ENCODE measurements around the gene DDX4.
"Not testable (repeated sequence)": the region's sequence is repeated elsewhere in the genome, so short reads cannot be mapped to it uniquely, and the experiment has no call there.

DNA sequence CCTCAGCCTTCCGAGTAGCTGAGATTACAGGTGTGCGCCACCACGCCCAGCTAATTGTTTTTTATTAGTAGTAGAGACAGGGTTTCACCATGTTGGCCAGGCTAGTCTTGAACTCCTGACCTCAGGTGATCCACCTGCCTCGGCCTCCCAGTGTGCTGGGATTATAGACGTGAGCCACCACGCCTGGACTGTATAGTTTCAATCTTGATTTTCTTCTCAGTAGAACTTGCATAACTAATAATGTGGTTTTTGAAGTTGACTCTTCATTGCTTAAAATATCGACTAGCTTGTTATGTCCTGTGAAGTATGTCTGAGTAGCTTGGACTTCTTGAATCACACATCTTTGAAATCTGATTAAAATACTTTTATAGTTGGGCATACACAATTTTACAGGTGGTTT is 23.9 kb downstream of the DDX4 start:
- TF ChIP-seq, protein P1, sequence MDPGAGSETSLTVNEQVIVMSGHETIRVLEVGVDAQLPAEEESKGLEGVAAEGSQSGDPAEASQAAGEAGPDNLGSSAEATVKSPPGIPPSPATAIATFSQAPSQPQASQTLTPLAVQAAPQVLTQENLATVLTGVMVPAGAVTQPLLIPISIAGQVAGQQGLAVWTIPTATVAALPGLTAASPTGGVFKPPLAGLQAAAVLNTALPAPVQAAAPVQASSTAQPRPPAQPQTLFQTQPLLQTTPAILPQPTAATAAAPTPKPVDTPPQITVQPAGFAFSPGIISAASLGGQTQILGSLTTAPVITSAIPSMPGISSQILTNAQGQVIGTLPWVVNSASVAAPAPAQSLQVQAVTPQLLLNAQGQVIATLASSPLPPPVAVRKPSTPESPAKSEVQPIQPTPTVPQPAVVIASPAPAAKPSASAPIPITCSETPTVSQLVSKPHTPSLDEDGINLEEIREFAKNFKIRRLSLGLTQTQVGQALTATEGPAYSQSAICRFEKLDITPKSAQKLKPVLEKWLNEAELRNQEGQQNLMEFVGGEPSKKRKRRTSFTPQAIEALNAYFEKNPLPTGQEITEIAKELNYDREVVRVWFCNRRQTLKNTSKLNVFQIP (CRISPR knock-in tag; IDR thresholded peaks at IDR 0.05; ENCODE audit: borderline replicate concordance, low read depth) = not testable (repeated sequence)
- TF ChIP-seq, protein P2, sequence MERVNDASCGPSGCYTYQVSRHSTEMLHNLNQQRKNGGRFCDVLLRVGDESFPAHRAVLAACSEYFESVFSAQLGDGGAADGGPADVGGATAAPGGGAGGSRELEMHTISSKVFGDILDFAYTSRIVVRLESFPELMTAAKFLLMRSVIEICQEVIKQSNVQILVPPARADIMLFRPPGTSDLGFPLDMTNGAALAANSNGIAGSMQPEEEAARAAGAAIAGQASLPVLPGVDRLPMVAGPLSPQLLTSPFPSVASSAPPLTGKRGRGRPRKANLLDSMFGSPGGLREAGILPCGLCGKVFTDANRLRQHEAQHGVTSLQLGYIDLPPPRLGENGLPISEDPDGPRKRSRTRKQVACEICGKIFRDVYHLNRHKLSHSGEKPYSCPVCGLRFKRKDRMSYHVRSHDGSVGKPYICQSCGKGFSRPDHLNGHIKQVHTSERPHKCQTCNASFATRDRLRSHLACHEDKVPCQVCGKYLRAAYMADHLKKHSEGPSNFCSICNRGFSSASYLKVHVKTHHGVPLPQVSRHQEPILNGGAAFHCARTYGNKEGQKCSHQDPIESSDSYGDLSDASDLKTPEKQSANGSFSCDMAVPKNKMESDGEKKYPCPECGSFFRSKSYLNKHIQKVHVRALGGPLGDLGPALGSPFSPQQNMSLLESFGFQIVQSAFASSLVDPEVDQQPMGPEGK (CRISPR knock-in tag; IDR thresholded peaks at IDR 0.05; ENCODE audit: borderline replicate concordance) = not testable (repeated sequence)
- not testable (repeated sequence) for TF ChIP-seq ZNF70 (CRISPR knock-in tag; IDR thresholded peaks at IDR 0.05); ZC3H10 (CRISPR knock-in tag; IDR thresholded peaks at IDR 0.05); BACH2 (CRISPR knock-in tag; IDR thresholded peaks at IDR 0.05; ENCODE audit: borderline replicate concordance); ISL1 (CRISPR knock-in tag; IDR thresholded peaks at IDR 0.05); ZNF565 (CRISPR knock-in tag; conservative IDR thresholded peaks at IDR 0.05; ENCODE audit: low read depth); ESRRG (CRISPR knock-in tag; IDR thresholded peaks at IDR 0.05); CSDC2 (CRISPR knock-in tag; IDR thresholded peaks at IDR 0.05); OSR1 (CRISPR knock-in tag; IDR thresholded peaks at IDR 0.05)
